ENCODE results near the gene C1QA. TPM values are rescaled to one million over a fixed set of nuclear protein-coding genes. Genes with fewer than 3 reads are reported as not detected.

The C1QA gene
- total and polyA plus RNA-seq, 9 donors, result 28.1 to 55.0 (median 35.2) TPM

DNA sequence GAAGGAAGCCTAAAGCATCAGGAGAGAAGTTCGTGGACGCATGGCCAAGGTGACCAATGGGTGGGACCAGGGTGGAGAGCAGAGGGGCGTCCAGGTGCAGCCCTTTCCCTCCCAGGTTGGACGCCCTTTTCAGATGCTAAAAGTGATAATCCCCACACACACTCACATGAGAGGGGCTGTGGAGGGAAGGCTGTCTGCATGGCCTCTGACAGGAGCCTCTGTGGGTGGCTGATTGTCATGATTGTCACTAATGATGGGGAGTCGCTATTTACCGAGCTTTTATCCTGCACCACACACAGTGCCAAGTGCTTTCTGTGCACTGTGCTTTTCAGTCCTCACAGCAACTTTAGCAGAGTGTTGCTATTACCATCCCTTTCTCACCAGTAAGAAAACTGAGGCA is 27.1 kb upstream of the C1QA start:
- Histone ChIP-seq H3K4me1 (ENCODE audit: control insufficient read depth, insufficient read depth, low read length) (no peaks in the 10 kb centered on the region), H3K27ac (ENCODE audit: low read length) (no peak overlapping the region), H3K27me3 (ENCODE audit: control insufficient read depth, insufficient read depth, low read length) (peaks cover 25% of the 10 kb centered on the region), H3K36me3 (ENCODE audit: control insufficient read depth, insufficient read depth, low read length) (no peaks in the 10 kb centered on the region), H3K4me3 (ENCODE audit: low read length) (no peak overlapping the region), H3K9me3 (replicated peaks; ENCODE audit: control insufficient read depth, low read depth, low read length) (no peaks in the 10 kb centered on the region)
- no peak for DNase-seq
- WGBS (ENCODE audit: insufficient coverage), result 33% methylated on average over 2 of the region's 6 CpGs

DNA sequence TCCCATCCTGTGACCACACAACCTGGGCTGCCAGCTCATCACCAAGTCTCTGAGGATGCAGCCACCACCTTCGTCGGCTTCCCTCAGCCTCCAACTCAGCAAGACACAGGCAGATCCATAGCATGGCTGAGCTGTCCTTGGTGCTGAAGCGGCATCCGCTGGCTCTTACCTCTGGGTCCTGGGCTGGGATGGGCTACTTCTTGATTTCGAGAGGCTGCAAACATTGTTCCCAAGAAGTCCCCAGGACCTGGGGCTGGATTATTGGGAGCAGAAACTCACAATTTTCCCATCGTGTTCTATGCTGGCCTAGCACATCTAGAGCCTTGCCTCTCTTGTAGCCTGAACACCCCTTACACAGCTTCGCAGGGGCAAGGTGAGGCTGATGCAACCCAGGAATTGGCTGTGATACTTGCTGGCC is 24.9 kb upstream of the C1QA start:
- Histone ChIP-seq H3K9me3 (replicated peaks; ENCODE audit: control insufficient read depth, low read depth, low read length) (no peaks in the 10 kb centered on the region), H3K36me3 (ENCODE audit: control insufficient read depth, insufficient read depth, low read length) (no peaks in the 10 kb centered on the region), H3K4me3 (ENCODE audit: low read length) (no peak overlapping the region), H3K27me3 (ENCODE audit: control insufficient read depth, insufficient read depth, low read length) (peaks cover 27% of the 10 kb centered on the region), H3K4me1 (ENCODE audit: control insufficient read depth, insufficient read depth, low read length) (no peaks in the 10 kb centered on the region), H3K27ac (ENCODE audit: low read length) (no peak overlapping the region)
- 21% methylated on average over 7 of the region's 7 CpGs for WGBS (ENCODE audit: insufficient coverage)
- peak; percentile 80 for DNase-seq

DNA sequence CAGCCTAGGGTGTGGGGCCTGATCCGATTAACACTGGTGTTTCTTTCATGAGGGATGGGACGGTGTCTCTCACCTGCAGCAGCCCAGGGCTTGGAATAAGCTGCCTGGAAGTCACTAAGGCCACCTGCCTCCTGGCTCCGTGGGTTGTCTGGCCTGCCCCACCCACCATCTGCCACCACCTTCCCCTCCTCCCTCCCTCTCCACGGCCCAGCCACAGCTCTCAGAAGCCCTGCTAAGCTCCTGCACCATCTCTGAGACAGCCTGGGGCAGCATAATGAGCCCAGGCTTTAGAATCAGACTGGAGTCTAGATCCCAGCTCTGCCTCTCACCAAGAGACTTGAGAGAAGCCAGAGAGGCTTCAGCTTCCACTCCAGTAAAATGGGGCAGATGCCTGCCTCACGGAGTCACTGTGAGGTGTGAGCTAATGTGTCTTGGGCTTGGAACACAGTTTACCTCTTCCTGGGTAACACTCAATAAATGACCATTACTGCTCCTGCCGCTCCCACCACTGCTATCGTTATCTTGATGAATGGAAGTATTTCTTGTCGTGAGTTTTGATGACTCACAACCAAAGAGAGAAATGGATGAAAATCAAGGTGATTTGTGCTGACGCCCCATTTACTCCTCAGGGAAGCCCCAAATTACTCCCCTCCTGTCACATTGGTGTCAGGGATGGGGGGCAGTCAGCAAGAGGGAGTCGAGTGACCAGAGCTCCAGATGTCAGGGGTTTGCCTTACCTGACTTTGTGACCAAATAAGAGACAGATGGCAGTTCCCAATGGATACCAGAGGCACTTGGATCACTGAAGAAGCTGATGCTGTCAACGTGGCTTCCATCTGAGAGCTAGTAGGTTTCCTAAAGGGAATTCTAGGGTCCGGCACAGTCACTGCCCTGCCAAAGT is 23.5 kb upstream of the C1QA start:
- peaks cover 28% of the 10 kb centered on the region for H3K27me3 ChIP-seq (ENCODE audit: control insufficient read depth, insufficient read depth, low read length)
- H3K4me1 ChIP-seq (ENCODE audit: control insufficient read depth, insufficient read depth, low read length), result no peaks in the 10 kb centered on the region
- H3K36me3 ChIP-seq (ENCODE audit: control insufficient read depth, insufficient read depth, low read length), result no peaks in the 10 kb centered on the region
- no peaks in the 10 kb centered on the region for H3K9me3 ChIP-seq (replicated peaks; ENCODE audit: control insufficient read depth, low read depth, low read length)
- 43% methylated on average over 7 of the region's 12 CpGs for WGBS (ENCODE audit: insufficient coverage)
- no peak overlapping the region for H3K27ac ChIP-seq (ENCODE audit: low read length)
- H3K4me3 ChIP-seq (ENCODE audit: low read length), result no peak overlapping the region
- DNase-seq, result no peak

DNA sequence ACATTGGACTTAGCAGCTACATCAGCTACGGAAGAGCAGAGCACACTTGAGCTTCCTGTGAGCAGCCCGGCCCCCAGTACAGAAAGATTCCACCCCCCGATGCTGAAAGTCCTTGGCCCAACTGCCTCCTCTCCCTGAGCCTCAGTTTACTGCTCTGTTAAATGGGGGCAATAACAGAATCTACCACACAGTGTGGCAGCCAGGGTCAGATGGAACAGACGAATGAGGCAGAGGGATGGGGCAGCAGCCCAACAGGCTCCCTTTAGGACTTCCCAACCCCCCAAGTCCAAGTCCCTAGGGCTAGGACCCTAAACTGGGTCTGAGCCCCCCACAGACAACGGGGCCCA is 22.9 kb upstream of the C1QA start:
- Histone ChIP-seq H3K4me3 (ENCODE audit: low read length) (no peak overlapping the region), H3K27me3 (ENCODE audit: control insufficient read depth, insufficient read depth, low read length) (peaks cover 31% of the 10 kb centered on the region), H3K27ac (ENCODE audit: low read length) (no peak overlapping the region), H3K4me1 (ENCODE audit: control insufficient read depth, insufficient read depth, low read length) (no peaks in the 10 kb centered on the region), H3K9me3 (replicated peaks; ENCODE audit: control insufficient read depth, low read depth, low read length) (no peaks in the 10 kb centered on the region), H3K36me3 (ENCODE audit: control insufficient read depth, insufficient read depth, low read length) (no peaks in the 10 kb centered on the region)
- DNase-seq, result no peak
- 59% methylated on average over 3 of the region's 5 CpGs for WGBS (ENCODE audit: insufficient coverage)

DNA sequence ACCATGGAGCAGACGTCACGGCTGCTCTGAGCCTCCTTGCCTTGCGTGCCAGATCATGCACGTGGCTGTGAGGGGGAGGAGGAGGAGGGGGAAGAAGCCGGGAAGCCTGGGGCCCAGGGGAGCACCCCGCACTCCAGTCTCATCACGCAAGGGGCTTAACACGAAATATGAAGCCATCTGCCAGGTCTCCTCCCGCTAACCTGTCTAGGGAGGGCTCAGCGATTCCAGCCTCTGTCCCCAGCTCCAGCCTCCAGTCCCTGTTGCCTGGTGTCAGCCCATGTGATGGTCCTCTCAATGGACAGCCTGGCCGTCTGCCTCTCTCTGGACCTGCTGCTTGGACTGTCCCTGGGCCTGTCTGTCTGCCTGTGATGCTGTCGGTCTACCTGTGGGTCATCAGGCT is 22.5 kb upstream of the C1QA start:
- Histone ChIP-seq H3K4me1 (ENCODE audit: control insufficient read depth, insufficient read depth, low read length) (no peaks in the 10 kb centered on the region), H3K27me3 (ENCODE audit: control insufficient read depth, insufficient read depth, low read length) (peaks cover 35% of the 10 kb centered on the region), H3K9me3 (replicated peaks; ENCODE audit: control insufficient read depth, low read depth, low read length) (no peaks in the 10 kb centered on the region), H3K4me3 (ENCODE audit: low read length) (no peak overlapping the region), H3K27ac (ENCODE audit: low read length) (no peak overlapping the region), H3K36me3 (ENCODE audit: control insufficient read depth, insufficient read depth, low read length) (no peaks in the 10 kb centered on the region)
- 34% methylated on average over 10 of the region's 12 CpGs for WGBS (ENCODE audit: insufficient coverage)
- no peak for DNase-seq

DNA sequence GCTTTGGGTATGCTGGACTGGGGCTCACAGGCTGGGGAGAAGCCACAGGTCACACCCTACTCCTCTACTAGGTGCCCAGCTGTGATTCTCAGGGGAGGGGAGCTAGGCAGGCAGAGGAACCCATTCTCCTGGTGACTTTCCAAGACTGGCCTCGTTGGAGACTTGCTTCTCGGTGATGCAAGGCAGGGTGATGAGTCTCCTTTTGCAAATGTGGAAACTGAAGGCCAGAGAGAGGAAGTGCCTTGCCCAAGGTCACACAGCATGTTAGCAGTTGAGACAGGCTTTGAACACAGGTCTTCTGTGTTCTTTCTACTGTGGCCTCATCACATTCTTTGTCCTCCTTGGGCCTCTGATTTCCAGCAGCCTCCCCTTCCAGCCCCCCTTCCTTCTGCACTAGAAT is 20.5 kb upstream of the C1QA start:
- Histone ChIP-seq H3K36me3 (ENCODE audit: control insufficient read depth, insufficient read depth, low read length) (no peaks in the 10 kb centered on the region), H3K27me3 (ENCODE audit: control insufficient read depth, insufficient read depth, low read length) (peaks cover 49% of the 10 kb centered on the region), H3K27ac (ENCODE audit: low read length) (no peak overlapping the region), H3K4me1 (ENCODE audit: control insufficient read depth, insufficient read depth, low read length) (no peaks in the 10 kb centered on the region), H3K9me3 (replicated peaks; ENCODE audit: control insufficient read depth, low read depth, low read length) (no peaks in the 10 kb centered on the region), H3K4me3 (ENCODE audit: low read length) (no peak overlapping the region)
- WGBS (ENCODE audit: insufficient coverage), result 71% methylated on average over 2 of the region's 2 CpGs
- DNase-seq, result no peak

DNA sequence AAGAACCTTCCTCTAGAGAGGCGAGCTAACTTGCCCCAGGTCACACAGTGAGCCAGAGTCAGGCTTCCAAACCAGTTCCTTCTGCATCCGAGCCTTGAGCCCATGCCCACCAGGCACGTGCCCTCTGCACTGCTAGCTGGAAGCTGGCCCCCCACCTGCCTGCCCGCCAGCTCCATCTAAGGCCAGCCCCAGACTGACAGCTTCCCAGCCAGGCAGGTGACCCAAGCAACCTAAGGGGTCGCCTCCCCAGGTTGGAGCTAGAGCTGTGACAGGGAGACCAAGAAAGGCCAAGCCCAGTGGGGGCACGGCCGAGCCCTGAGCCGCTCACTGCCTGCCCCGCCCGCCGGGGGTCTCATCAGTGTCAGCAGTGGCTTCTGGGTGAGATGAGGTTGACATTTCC is 19.9 kb upstream of the C1QA start:
- H3K4me3 ChIP-seq (ENCODE audit: low read length), result no peak overlapping the region

DNA sequence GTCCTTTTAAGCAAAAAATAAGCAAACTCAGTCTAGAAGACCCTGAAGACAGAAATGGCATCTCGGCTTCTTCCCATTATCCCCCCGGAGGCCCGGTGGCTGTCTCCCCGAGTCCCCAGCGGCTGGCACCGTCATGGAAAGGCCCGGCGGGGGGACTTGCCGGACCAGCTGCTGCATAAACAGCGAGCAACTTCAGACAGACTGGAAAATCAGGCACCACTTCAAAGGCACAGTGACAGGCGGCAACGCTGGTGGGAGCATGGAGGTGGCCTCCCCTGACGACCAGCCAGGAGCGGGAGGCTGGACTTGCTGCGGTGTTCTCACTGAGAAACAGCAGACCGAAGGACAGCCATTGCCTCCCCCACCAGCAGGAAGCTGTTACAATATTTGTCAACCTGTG is 18.4 kb upstream of the C1QA start:
- no peak for DNase-seq
- H3K4me3 ChIP-seq (ENCODE audit: low read length), result no peak overlapping the region
- H3K4me1 ChIP-seq (ENCODE audit: control insufficient read depth, insufficient read depth, low read length), result no peaks in the 10 kb centered on the region
- peaks cover 51% of the 10 kb centered on the region for H3K27me3 ChIP-seq (ENCODE audit: control insufficient read depth, insufficient read depth, low read length)
- H3K9me3 ChIP-seq (replicated peaks; ENCODE audit: control insufficient read depth, low read depth, low read length), result no peaks in the 10 kb centered on the region
- H3K27ac ChIP-seq (ENCODE audit: low read length), result no peak overlapping the region
- H3K36me3 ChIP-seq (ENCODE audit: control insufficient read depth, insufficient read depth, low read length), result no peaks in the 10 kb centered on the region
- 37% methylated on average over 12 of the region's 16 CpGs for WGBS (ENCODE audit: insufficient coverage)

More for the DNA sequence above, 19.9 kb upstream of the C1QA start:
- Histone ChIP-seq H3K36me3 (ENCODE audit: control insufficient read depth, insufficient read depth, low read length) (no peaks in the 10 kb centered on the region), H3K27ac (ENCODE audit: low read length) (no peak overlapping the region), H3K4me1 (ENCODE audit: control insufficient read depth, insufficient read depth, low read length) (no peaks in the 10 kb centered on the region), H3K27me3 (ENCODE audit: control insufficient read depth, insufficient read depth, low read length) (peaks cover 50% of the 10 kb centered on the region), H3K9me3 (replicated peaks; ENCODE audit: control insufficient read depth, low read depth, low read length) (no peaks in the 10 kb centered on the region)
- DNase-seq, result no peak
- 66% methylated on average over 5 of the region's 11 CpGs for WGBS (ENCODE audit: insufficient coverage)

DNA sequence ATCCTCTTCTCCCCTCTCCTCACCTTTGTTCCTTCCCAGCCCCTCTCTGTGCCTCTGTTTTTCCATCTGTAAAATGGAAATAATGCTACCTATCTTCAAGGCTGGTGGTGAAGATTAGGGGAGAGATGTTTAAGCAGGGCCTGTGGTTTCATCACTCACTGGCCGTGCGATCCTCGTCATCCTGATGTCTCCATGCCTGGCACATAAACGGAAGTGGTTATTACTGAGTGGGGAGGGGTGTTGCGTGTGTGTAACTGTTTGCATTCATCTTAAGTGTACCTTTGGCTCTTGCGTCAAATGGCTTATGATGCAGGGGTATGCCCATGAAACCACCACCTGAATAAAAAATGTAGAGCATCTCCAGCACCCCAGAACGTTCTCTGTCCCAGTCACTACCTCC is 17.2 kb upstream of the C1QA start:
- Histone ChIP-seq H3K9me3 (replicated peaks; ENCODE audit: control insufficient read depth, low read depth, low read length) (no peaks in the 10 kb centered on the region), H3K4me1 (ENCODE audit: control insufficient read depth, insufficient read depth, low read length) (no peaks in the 10 kb centered on the region), H3K4me3 (ENCODE audit: low read length) (no peak overlapping the region), H3K36me3 (ENCODE audit: control insufficient read depth, insufficient read depth, low read length) (no peaks in the 10 kb centered on the region), H3K27me3 (ENCODE audit: control insufficient read depth, insufficient read depth, low read length) (peaks cover 49% of the 10 kb centered on the region), H3K27ac (ENCODE audit: low read length) (no peak overlapping the region)
- WGBS (ENCODE audit: insufficient coverage), result 60% methylated on average over 1 of the region's 7 CpGs
- no peak for DNase-seq

DNA sequence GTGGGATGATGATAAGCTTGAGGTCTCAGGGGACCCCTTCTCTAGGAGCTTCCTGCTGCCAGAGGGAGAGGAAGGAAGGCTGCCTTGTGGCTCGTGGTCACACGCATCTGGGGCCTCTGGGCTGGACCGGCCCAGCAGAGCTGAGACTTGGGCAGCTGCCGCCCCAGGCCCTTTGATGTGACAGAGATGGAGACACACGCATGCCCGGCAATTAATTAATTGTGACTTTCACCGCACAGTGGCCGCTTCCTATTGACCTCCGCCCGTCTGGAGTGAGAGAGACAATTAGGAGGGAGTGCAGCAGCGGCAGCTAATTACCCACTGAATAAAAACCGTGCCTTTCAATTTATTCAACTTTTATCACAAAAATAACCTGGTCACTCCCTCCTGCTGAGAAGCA is 16.6 kb upstream of the C1QA start:
- H3K9me3 ChIP-seq (replicated peaks; ENCODE audit: control insufficient read depth, low read depth, low read length), result no peaks in the 10 kb centered on the region
- no peak for DNase-seq
- no peak overlapping the region for H3K27ac ChIP-seq (ENCODE audit: low read length)
- no peaks in the 10 kb centered on the region for H3K4me1 ChIP-seq (ENCODE audit: control insufficient read depth, insufficient read depth, low read length)
- H3K4me3 ChIP-seq (ENCODE audit: low read length), result no peak overlapping the region
- no peaks in the 10 kb centered on the region for H3K36me3 ChIP-seq (ENCODE audit: control insufficient read depth, insufficient read depth, low read length)
- WGBS (ENCODE audit: insufficient coverage), result 33% methylated on average over 11 of the region's 12 CpGs
- H3K27me3 ChIP-seq (ENCODE audit: control insufficient read depth, insufficient read depth, low read length), result peaks cover 46% of the 10 kb centered on the region

Data from muscle of leg (tissue), 11 donors.